ENCODE results near the gene RGN. TPM values are rescaled to one million over a fixed set of nuclear protein-coding genes. Genes with fewer than 3 reads are reported as not detected.
A peak's percentile ranks its signal among the peaks of the same experiment; 100 is the strongest.

The RGN gene
- total and polyA plus RNA-seq, 4 donors = 27.8 to 163 (median 116) TPM

- Histone ChIP-seq H3K9me3 (ENCODE audit: control insufficient read depth in 4 of 4, low read length in 3 of 4) (no peaks in the 10 kb centered on the region), H3K36me3 (ENCODE audit: control insufficient read depth in 4 of 4, insufficient read depth in 3 of 4, low read depth in 1 of 4, low read length in 3 of 4) (peaks cover 0 to 2% (median 1%) of the 10 kb centered on the region in 4 donors), H3K27me3 (ENCODE audit: control insufficient read depth in 4 of 4, insufficient read depth in 4 of 4, low read length in 3 of 4) (peaks cover 0 to 3% (median 0%) of the 10 kb centered on the region in 4 donors), H3K4me3 (ENCODE audit: low read depth in 1 of 3, low read length in 3 of 3) (no peak overlapping the region), H3K27ac (ENCODE audit: low read depth in 1 of 2, low read length in 2 of 2) (no peak overlapping the region), H3K4me1 (ENCODE audit: control insufficient read depth in 4 of 4, insufficient read depth in 4 of 4, low read length in 3 of 4) (peaks cover 2 to 32% (median 16%) of the 10 kb centered on the region in 4 donors), H3K9ac (ENCODE audit: low read depth in 1 of 2, low read length in 2 of 2) (no peak overlapping the region)
- peak in 1 of 2 donors; percentile 26 for TF ChIP-seq HNF4A (conservative IDR thresholded peaks at IDR 0.05)
- TF ChIP-seq EGR1 (IDR thresholded peaks at IDR 0.05; ENCODE audit: low read depth in 2 of 2) = peak in 1 of 2 donors; percentile 35
- TF ChIP-seq, protein P1, sequence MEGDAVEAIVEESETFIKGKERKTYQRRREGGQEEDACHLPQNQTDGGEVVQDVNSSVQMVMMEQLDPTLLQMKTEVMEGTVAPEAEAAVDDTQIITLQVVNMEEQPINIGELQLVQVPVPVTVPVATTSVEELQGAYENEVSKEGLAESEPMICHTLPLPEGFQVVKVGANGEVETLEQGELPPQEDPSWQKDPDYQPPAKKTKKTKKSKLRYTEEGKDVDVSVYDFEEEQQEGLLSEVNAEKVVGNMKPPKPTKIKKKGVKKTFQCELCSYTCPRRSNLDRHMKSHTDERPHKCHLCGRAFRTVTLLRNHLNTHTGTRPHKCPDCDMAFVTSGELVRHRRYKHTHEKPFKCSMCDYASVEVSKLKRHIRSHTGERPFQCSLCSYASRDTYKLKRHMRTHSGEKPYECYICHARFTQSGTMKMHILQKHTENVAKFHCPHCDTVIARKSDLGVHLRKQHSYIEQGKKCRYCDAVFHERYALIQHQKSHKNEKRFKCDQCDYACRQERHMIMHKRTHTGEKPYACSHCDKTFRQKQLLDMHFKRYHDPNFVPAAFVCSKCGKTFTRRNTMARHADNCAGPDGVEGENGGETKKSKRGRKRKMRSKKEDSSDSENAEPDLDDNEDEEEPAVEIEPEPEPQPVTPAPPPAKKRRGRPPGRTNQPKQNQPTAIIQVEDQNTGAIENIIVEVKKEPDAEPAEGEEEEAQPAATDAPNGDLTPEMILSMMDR (IDR thresholded peaks at IDR 0.05; ENCODE audit: low read depth, low read length, missing input control) = no peak
- WGBS = 39% methylated on average over 2 of the region's 2 CpGs
- DNase-seq (ENCODE audit: low spot score) = no peak
Observed at GRCh38 chrX:47060708-47061107, 17.5 kb upstream of the RGN start.

GRCh38 chrX:47061238-47061919 lies 16.9 kb upstream of the RGN start:
- Histone ChIP-seq H3K27me3 (ENCODE audit: control insufficient read depth in 4 of 4, insufficient read depth in 4 of 4, low read length in 3 of 4) (peaks cover 0 to 3% (median 0%) of the 10 kb centered on the region in 4 donors), H3K9me3 (ENCODE audit: control insufficient read depth in 4 of 4, low read length in 3 of 4) (no peaks in the 10 kb centered on the region)

DNA sequence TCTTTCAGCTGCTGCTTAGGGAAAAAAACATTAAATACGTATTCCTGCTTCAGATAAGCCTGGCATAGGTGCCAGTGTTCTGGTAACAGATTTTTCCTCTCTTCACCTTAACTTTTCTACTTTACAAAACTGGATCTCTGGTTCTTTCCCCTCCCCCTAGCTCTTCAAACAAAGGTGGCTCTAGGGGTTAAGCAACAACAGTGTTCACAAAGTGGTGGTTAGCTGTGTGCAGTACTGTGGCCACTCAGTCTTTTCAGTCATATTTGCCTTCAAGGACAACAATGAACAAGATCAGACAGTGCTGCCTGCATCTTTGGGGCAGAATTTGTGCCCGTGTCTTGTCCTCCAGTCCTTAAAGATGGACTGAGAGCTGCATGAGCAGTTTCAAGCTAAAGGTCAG lies 15.1 kb upstream of the RGN start:
- Histone ChIP-seq H3K9ac (ENCODE audit: low read depth in 1 of 2, low read length in 2 of 2) (no peak overlapping the region), H3K27me3 (ENCODE audit: control insufficient read depth in 4 of 4, insufficient read depth in 4 of 4, low read length in 3 of 4) (peaks cover 0 to 3% (median 0%) of the 10 kb centered on the region in 4 donors), H3K36me3 (ENCODE audit: control insufficient read depth in 4 of 4, insufficient read depth in 3 of 4, low read depth in 1 of 4, low read length in 3 of 4) (peaks cover 0 to 2% (median 0%) of the 10 kb centered on the region in 4 donors), H3K27ac (ENCODE audit: low read depth in 1 of 2, low read length in 2 of 2) (no peak overlapping the region), H3K9me3 (ENCODE audit: control insufficient read depth in 4 of 4, low read length in 3 of 4) (no peaks in the 10 kb centered on the region), H3K4me3 (ENCODE audit: low read depth in 1 of 3, low read length in 3 of 3) (no peak overlapping the region), H3K4me1 (ENCODE audit: control insufficient read depth in 4 of 4, insufficient read depth in 4 of 4, low read length in 3 of 4) (peaks cover 2 to 32% (median 16%) of the 10 kb centered on the region in 4 donors)
- WGBS = 71% methylated on average over 2 of the region's 2 CpGs
- DNase-seq (ENCODE audit: low spot score) = no peak
- no peak for TF ChIP-seq RAD21 (IDR thresholded peaks at IDR 0.05)
- no peak for TF ChIP-seq NR2F2 (IDR thresholded peaks at IDR 0.05)
- TF ChIP-seq, protein P2, sequence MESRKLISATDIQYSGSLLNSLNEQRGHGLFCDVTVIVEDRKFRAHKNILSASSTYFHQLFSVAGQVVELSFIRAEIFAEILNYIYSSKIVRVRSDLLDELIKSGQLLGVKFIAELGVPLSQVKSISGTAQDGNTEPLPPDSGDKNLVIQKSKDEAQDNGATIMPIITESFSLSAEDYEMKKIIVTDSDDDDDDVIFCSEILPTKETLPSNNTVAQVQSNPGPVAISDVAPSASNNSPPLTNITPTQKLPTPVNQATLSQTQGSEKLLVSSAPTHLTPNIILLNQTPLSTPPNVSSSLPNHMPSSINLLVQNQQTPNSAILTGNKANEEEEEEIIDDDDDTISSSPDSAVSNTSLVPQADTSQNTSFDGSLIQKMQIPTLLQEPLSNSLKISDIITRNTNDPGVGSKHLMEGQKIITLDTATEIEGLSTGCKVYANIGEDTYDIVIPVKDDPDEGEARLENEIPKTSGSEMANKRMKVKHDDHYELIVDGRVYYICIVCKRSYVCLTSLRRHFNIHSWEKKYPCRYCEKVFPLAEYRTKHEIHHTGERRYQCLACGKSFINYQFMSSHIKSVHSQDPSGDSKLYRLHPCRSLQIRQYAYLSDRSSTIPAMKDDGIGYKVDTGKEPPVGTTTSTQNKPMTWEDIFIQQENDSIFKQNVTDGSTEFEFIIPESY (IDR thresholded peaks at IDR 0.05) = no peak
- TF ChIP-seq GABPA (IDR thresholded peaks at IDR 0.05 in 1 of 2, conservative IDR thresholded peaks at IDR 0.05 in 1 of 2) = no peak
- TF ChIP-seq SP1 (IDR thresholded peaks at IDR 0.05) = peak; percentile 15
- no peak for TF ChIP-seq FOXA2 (IDR thresholded peaks at IDR 0.05)
- no peak for TF ChIP-seq JUND (IDR thresholded peaks at IDR 0.05)
- TF ChIP-seq MAX (IDR thresholded peaks at IDR 0.05) = no peak
- no peak for TF ChIP-seq YY1 (IDR thresholded peaks at IDR 0.05)
- no peak for TF ChIP-seq HNF4G (IDR thresholded peaks at IDR 0.05)
- TF ChIP-seq, protein P3, sequence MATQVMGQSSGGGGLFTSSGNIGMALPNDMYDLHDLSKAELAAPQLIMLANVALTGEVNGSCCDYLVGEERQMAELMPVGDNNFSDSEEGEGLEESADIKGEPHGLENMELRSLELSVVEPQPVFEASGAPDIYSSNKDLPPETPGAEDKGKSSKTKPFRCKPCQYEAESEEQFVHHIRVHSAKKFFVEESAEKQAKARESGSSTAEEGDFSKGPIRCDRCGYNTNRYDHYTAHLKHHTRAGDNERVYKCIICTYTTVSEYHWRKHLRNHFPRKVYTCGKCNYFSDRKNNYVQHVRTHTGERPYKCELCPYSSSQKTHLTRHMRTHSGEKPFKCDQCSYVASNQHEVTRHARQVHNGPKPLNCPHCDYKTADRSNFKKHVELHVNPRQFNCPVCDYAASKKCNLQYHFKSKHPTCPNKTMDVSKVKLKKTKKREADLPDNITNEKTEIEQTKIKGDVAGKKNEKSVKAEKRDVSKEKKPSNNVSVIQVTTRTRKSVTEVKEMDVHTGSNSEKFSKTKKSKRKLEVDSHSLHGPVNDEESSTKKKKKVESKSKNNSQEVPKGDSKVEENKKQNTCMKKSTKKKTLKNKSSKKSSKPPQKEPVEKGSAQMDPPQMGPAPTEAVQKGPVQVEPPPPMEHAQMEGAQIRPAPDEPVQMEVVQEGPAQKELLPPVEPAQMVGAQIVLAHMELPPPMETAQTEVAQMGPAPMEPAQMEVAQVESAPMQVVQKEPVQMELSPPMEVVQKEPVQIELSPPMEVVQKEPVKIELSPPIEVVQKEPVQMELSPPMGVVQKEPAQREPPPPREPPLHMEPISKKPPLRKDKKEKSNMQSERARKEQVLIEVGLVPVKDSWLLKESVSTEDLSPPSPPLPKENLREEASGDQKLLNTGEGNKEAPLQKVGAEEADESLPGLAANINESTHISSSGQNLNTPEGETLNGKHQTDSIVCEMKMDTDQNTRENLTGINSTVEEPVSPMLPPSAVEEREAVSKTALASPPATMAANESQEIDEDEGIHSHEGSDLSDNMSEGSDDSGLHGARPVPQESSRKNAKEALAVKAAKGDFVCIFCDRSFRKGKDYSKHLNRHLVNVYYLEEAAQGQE (IDR thresholded peaks at IDR 0.05) = no peak
- peak in 1 of 2 donors; percentile 6 for TF ChIP-seq HNF4A (conservative IDR thresholded peaks at IDR 0.05)
- TF ChIP-seq FOXA1 (IDR thresholded peaks at IDR 0.05) = no peak
- no peak for TF ChIP-seq TAF1 (conservative IDR thresholded peaks at IDR 0.05)
- no peak for TF ChIP-seq ATF3 (IDR thresholded peaks at IDR 0.05)

More at GRCh38 chrX:47061238-47061919, 16.9 kb upstream of the RGN start:
- WGBS = 27% methylated on average over 2 of the region's 2 CpGs
- peaks cover 2 to 32% (median 16%) of the 10 kb centered on the region in 4 donors for H3K4me1 ChIP-seq (ENCODE audit: control insufficient read depth in 4 of 4, insufficient read depth in 4 of 4, low read length in 3 of 4)
- no peak for DNase-seq (ENCODE audit: low spot score)
- H3K36me3 ChIP-seq (ENCODE audit: control insufficient read depth in 4 of 4, insufficient read depth in 3 of 4, low read depth in 1 of 4, low read length in 3 of 4) = peaks cover 0 to 2% (median 0%) of the 10 kb centered on the region in 4 donors
- TF ChIP-seq SP1 (IDR thresholded peaks at IDR 0.05) = peak; percentile 21
- peak in 1 of 2 donors; percentile 41 for TF ChIP-seq HNF4A (conservative IDR thresholded peaks at IDR 0.05)
- no peak for TF ChIP-seq MAX (IDR thresholded peaks at IDR 0.05)
- peak; percentile 46 to 72 for TF ChIP-seq RXRA (IDR thresholded peaks at IDR 0.05)
- H3K4me3 ChIP-seq (ENCODE audit: low read depth in 1 of 3, low read length in 3 of 3) = no peak overlapping the region
- no peak overlapping the region for H3K27ac ChIP-seq (ENCODE audit: low read depth in 1 of 2, low read length in 2 of 2)
- H3K9ac ChIP-seq (ENCODE audit: low read depth in 1 of 2, low read length in 2 of 2) = no peak overlapping the region
